A549 treated with AZD2906 at 1 μM for 4 hours (cell line): ENCODE measurements around the gene ZNF585A. TPM values are rescaled to one million over a fixed set of nuclear protein-coding genes. Genes with fewer than 3 reads are reported as not detected.

Experiments
- total RNA-seq: library from RNA; stranded (reverse); fragments of 200-300 nt; extraction: Qiagen RNA extraction; gene quantifications from 5 replicates; pipeline ENCODE4 v1.2.3, GENCODE V29; 2022

The ZNF585A gene
- 3.8 to 6.6 TPM (median 5.9 TPM) in 5 replicates for total RNA-seq

GRCh38 chr19:37172368-37173366 is at the start of gene ZNF585A:
Gene ZNF585A, minus strand, starts transcription at chr19:37172695. Its CDS starts 2,785 bp downstream, at chr19:37169910.

GRCh38 chr19:37217775-37218591 is 45.5 kb upstream of the ZNF585A start, which contains the start of gene ZNF383:
Gene ZNF383, plus strand, starts transcription at chr19:37218214. Its CDS starts 12,240 bp downstream, at chr19:37230454.

Other genes starting within 250 kb of the ZNF585A start
- 3.9 to 5.5 TPM (median 4.5 TPM) in 5 replicates for gene ZNF420, start 94.3 kb downstream of the ZNF585A start, total RNA-seq
- gene ZNF585B, start 37.8 kb upstream of the ZNF585A start, total RNA-seq: 2.4 to 4.2 TPM (median 2.7 TPM) in 5 replicates
- gene ZNF383, start 45.5 kb upstream of the ZNF585A start, total RNA-seq: 6.1 to 7.7 TPM (median 6.4 TPM) in 5 replicates
- gene ZNF527, start 198.4 kb upstream of the ZNF585A start, total RNA-seq: 2.6 to 3.7 TPM (median 3.1 TPM) in 5 replicates